Loucy (cell line): ENCODE measurements around the gene POU2F3.
A peak's percentile ranks its signal among the peaks of the same experiment; 100 is the strongest.

Source experiments
- EZH2phosphoT487 ChIP-seq: fragments of 200-600 bp; IDR thresholded peaks from 2 replicates; pipeline ENCODE4 v1.6.1; 2018; ENCODE audit warnings: antibody characterized with exemption, mild to moderate bottlenecking, moderate library complexity, borderline replicate concordance
- TF ChIP-seq, protein P1 (sequence below): fragments of 200-600 bp; sonication (generic); conservative IDR thresholded peaks from 2 replicates; pipeline ENCODE4 v1.5.1; 2014; ENCODE audit warnings: mild to moderate bottlenecking, antibody characterized with exemption, low read length

DNA sequence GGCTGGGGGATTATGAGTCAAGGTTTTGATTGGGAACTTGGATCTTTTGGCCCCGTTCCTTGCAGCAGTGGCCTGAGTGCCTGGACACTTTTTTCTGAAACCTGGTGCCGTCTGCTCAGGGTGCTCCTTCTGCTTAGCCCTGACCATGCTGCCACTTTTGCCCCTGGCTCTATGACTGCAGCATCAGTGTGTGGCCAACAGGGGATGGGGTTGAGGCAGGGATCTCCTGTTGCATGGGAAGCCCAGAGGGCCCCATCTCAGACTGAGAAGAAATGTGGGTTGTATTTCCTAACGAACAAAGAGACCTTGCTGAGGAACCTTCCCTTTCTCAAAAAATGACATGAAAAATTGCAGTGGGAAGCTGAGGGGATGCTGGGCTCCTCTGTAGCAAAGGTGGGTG lies 18.7 kb downstream of the POU2F3 start:
- TF ChIP-seq, protein P1, sequence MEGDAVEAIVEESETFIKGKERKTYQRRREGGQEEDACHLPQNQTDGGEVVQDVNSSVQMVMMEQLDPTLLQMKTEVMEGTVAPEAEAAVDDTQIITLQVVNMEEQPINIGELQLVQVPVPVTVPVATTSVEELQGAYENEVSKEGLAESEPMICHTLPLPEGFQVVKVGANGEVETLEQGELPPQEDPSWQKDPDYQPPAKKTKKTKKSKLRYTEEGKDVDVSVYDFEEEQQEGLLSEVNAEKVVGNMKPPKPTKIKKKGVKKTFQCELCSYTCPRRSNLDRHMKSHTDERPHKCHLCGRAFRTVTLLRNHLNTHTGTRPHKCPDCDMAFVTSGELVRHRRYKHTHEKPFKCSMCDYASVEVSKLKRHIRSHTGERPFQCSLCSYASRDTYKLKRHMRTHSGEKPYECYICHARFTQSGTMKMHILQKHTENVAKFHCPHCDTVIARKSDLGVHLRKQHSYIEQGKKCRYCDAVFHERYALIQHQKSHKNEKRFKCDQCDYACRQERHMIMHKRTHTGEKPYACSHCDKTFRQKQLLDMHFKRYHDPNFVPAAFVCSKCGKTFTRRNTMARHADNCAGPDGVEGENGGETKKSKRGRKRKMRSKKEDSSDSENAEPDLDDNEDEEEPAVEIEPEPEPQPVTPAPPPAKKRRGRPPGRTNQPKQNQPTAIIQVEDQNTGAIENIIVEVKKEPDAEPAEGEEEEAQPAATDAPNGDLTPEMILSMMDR: peak; percentile 21; the same call in 1 of the 2 replicates
- TF ChIP-seq EZH2phosphoT487: no peak
